H4 (cell line): ENCODE results near the gene LINGO4. TPM values are rescaled to one million over a fixed set of nuclear protein-coding genes. Genes with fewer than 3 reads are reported as not detected.

Source experiments
- DNase-seq: peaks from one replicate; pipeline ENCODE4 v3.0.0-alpha.2; 2015; ENCODE audit warnings: low spot score
- total RNA-seq: library from RNA; depleted of rRNA; stranded (reverse); fragments of >200 nt; shearing (Covaris generic); gene quantifications from 2 replicates; pipeline ENCODE4 v1.2.3, GENCODE V29; 2014

The LINGO4 gene
- total RNA-seq, 1 experiment from 2014 or later = not detected

DNA sequence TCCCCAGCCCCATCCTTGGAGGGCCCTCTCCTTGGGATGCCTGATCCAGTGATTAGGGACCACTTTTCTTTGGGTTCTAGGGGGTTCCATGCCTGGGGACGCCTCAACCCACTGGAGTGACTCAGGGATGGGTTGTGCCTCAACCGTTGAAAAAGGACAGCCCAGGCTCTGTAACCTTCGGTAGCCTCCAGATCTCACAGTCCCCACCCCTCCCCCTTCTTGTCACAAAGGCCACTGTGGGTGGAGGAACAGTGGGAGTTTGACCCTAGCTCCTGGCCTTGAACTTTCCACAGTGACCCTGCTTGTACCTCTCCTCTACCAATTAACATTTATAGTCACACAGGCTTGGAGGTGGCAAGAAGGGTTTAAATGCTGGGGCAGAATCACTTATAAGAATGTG, 29.0 kb upstream of the LINGO4 start:
- no peak for DNase-seq

- no peak for DNase-seq
Measured at GRCh38 chr1:151833172-151833900, 28.1 kb upstream of the LINGO4 start.

DNA sequence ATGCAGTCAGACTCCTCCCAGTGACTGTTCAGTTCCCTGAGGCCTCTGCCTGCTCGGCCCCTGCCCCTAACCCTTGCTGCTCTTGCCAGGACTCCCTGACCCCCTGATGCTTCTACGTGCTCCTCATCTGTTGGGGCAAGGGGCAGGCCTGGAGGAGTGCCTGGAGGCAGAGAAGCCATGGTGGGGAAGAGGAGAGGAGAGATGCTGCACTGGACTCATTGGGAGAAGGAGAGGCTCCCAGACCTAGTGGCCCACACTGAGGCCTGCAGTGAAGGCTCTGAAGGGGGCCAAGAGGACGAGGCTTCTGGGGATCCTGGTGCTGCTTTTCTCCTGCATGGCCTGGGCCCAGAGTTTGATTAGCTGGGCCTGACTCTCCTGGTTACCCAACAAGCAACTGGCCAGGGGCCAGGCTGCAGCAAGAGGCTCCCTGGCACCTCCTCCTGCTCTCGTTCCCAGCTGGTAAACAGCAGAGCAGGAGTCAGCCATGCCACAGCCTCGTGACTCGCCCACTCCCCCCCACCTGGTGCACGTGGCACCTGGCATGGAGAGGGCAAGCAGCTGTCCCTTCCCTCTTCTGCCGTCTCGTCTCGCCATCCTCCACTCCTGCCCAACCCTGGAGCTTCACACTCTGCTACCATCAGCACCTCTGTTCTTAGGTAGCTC, 27.2 kb upstream of the LINGO4 start:
- peak; percentile 81 for DNase-seq

GRCh38 chr1:151831605-151832004, 26.4 kb upstream of the LINGO4 start, which contains the start of gene RORC:
Gene RORC (minus strand): TSS chr1:151831802. CDS start chr1:151831764, 38 bp downstream.
- DNase-seq = no peak

DNA sequence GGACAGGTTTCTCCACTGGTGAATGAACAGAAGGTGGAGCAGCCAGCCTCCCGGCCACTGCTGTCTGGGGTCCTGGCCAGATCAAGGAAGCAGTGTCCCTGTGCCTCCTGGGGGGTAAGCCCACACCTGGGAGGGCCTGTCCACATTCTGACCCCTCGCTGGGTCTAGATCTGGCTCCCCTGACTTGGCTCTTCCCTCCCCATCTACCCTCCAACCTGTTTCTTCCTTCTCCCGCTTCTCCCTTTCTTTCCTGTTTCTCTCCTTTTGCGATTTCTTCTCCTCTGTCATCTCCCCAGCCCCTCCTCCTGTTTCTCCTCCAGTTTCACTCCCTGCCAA, 26.0 kb upstream of the LINGO4 start:
- no peak for DNase-seq

GRCh38 chr1:151830055-151830454, 24.8 kb upstream of the LINGO4 start:
- no peak for DNase-seq

DNA sequence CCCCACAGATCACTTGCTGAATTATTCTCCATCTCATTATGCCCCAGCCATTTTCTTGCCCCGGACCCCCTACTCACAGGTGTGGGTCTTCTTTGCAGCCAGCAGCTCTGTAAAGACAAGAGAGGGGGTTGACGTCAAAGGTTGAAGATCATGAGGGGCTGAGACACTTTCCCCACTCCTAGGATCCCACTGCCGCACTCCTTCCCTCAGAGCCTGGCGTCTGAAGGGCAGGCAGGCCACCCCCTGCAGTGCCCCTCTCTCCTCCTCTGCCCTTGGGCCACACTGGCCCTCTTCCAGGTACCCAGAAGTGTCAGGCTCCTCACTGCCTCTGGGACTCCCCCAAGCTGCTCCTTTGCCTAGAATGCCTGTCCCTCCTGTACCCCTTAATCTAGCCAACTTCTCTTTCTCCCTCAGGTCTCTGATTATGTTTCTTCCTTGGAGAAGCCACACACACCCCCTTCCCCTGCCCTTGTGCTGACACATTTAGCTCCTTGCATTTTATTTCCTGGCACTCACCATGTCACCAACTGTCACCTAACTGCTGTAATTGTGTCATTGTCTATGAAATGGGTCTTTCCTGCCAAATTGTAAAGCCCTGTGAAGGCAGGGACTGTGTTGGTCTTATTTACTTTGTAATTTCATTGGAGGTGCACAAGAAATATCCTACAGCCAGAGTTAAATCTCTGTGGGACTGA, 24.3 kb upstream of the LINGO4 start:
- DNase-seq = no peak

DNA sequence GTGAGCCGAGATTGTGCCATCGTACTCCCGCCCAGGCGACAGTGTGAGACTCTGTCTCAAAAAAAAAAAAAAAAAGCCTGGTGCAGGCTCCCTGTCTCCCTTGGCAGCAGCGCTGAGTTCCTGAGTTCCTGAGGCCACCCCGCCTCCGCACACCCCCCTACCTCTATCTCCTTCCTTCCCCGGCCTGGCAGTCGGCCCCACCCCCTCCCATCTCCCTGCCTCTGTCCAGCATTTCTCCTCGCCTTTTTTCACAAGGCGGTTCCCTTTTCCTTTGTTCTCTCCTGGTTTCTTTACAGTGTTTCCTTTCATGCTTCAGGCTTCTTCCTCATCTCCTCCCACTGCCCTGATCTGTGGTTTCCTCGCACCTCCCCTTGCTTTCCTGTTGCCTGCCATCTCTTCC, 23.7 kb upstream of the LINGO4 start:
- DNase-seq = peak; percentile 83

- no peak for DNase-seq
Measured at GRCh38 chr1:151827853-151828252, 22.6 kb upstream of the LINGO4 start.

- no peak for DNase-seq
Measured at GRCh38 chr1:151825751-151826660, 20.8 kb upstream of the LINGO4 start.

- no peak for DNase-seq
Measured at GRCh38 chr1:151825204-151825603, 20.0 kb upstream of the LINGO4 start.

DNA sequence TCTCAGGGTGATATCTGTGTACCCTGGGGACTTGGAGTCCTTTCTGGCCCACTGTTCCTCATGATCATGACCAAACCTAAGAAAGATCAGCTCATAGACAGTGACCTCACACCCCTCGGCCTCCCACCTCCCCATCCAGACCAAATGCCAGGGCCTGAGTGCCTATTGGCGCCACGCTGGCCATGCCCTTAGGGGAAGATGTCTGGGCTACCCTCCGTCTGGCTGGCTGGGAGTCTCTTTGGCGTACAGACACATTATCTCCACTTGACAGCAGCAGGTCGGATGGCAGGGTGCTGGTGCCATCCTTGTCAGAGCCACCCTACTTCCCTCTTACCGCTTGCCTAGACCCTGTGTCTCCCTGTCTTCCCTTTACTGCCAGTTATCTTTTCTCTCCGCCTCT, 18.0 kb upstream of the LINGO4 start:
- DNase-seq = no peak

GRCh38 chr1:151822404-151822803, 17.2 kb upstream of the LINGO4 start:
- no peak for DNase-seq

- no peak for DNase-seq
Measured at GRCh38 chr1:151820940-151821339, 15.7 kb upstream of the LINGO4 start.

GRCh38 chr1:151819976-151820623, 14.9 kb upstream of the LINGO4 start:
- DNase-seq = no peak

GRCh38 chr1:151819227-151819835, 14.1 kb upstream of the LINGO4 start:
- DNase-seq = no peak

DNA sequence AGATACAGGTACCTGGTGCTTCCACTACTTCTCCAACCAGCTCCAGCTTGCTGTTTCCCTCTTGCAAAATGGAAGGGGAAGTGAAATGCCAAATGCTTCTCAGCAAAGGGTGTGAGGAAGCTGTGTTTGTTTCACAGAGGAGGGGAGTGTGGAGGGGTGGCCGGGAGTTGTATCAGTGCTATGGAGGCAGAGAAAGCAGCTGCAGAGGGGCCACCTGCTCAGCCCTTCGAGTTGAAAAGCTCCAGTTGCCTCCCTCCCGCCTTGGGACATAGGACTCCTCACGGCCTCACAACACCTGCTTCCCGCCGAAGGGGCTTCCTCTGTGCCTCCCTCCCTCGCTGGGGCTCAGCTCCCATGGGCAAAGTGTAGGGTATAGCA, 12.1 kb upstream of the LINGO4 start:
- DNase-seq = no peak

- DNase-seq = no peak
Measured at GRCh38 chr1:151816548-151817352, 11.5 kb upstream of the LINGO4 start.

DNA sequence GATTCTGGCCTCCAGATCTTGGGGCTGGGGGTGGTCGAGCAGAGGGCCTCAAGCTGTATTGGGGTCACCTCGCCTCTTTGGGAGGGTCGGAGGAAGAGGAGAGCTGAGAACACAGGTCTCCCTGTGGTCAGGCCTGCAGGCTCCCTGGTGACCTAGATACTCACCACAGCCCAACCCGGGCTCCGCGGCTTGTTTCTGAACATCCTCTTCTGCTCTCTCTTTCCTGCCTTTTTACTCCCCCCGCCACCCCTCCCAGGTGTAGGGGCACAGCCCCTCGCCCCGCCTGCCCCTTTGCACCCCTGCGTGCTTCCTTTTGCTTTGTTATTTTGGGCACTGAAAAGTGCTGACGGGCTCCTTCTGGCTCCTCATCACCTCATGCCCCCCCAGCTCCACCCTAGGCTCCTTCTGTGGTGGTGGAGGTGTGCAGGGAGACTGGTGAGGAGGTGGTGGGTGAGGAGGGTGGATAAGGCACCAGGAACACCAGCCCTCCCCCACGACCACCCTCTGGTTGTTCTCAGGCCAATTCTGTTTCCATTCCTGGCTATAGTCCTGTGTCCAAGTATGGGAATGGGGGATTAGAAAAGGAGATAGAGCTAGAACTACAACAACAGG, 10.6 kb upstream of the LINGO4 start:
- no peak for DNase-seq
